GM23338 (cell line): Measurements from ENCODE around the gene NHLRC3. TPM values are rescaled to one million over a fixed set of nuclear protein-coding genes. Genes with fewer than 3 reads are reported as not detected.

ENCODE experiments used
- ATAC-seq: fragments of 200-7000 bp; cut with Tn5 transposase; 3 replicates; pipeline ENCODE4 v1.9.1; 2020
- DNase-seq: peaks from one replicate; pipeline ENCODE4 v3.0.0-alpha.2; 2015; ENCODE audit warnings: low spot score
- H2AFZ ChIP-seq: fragments of 200-600 bp; sonication (generic); 2 replicates; pipeline ENCODE4 v1.8.0; 2016; ENCODE audit warnings: antibody characterized with exemption, mild to moderate bottlenecking, moderate library complexity
- H3F3A ChIP-seq: fragments of 200-600 bp; sonication (generic); replicated peaks from 2 replicates; pipeline ENCODE4 v1.8.0; 2017; ENCODE audit warnings: antibody characterized with exemption, mixed run types, low read depth
- H3K27ac ChIP-seq: fragments of 200-600 bp; sonication (generic); 2 replicates; pipeline ENCODE4 v1.6.1; 2016; ENCODE audit warnings: low read depth
- H3K27me3 ChIP-seq: fragments of 200-600 bp; sonication (generic); 2 replicates; pipeline ENCODE4 v1.8.0; 2016; ENCODE audit warnings: mild to moderate bottlenecking, mixed run types, moderate library complexity; ENCODE audit not compliant: insufficient read depth
- H3K36me3 ChIP-seq: fragments of 200-600 bp; sonication (generic); 2 replicates; pipeline ENCODE4 v1.8.0; 2016; ENCODE audit warnings: mild to moderate bottlenecking; ENCODE audit not compliant: insufficient read depth
- H3K4me1 ChIP-seq: fragments of 200-600 bp; sonication (generic); 2 replicates; pipeline ENCODE4 v1.8.0; 2016; ENCODE audit warnings: mild to moderate bottlenecking, moderate library complexity; ENCODE audit not compliant: insufficient read depth
- H3K4me2 ChIP-seq: fragments of 200-600 bp; sonication (generic); 2 replicates; pipeline ENCODE4 v1.7.1; 2017; ENCODE audit warnings: mixed run types
- H3K4me3 ChIP-seq: fragments of 200-600 bp; sonication (generic); 2 replicates; pipeline ENCODE4 v1.6.1; 2016; ENCODE audit warnings: mixed run types
- H3K79me2 ChIP-seq: fragments of 200-600 bp; sonication (generic); replicated peaks from 2 replicates; pipeline ENCODE4 v1.8.0; 2017; ENCODE audit warnings: mild to moderate bottlenecking; ENCODE audit not compliant: insufficient read depth
- H3K9me2 ChIP-seq: fragments of 200-600 bp; sonication (generic); 2 replicates; pipeline ENCODE4 v1.8.0; 2017; ENCODE audit not compliant: insufficient read depth
- H4K20me1 ChIP-seq: fragments of 200-600 bp; sonication (generic); replicated peaks from 2 replicates; pipeline ENCODE4 v1.8.0; 2017; ENCODE audit warnings: mild to moderate bottlenecking; ENCODE audit not compliant: insufficient read depth
- H3K27ac Mint-ChIP-seq: 2 replicates; pipeline ENCODE4 v1.8.0; 2020; ENCODE audit warnings: inconsistent platforms, mild to moderate bottlenecking, moderate library complexity, mixed read lengths
- H3K27me3 Mint-ChIP-seq: 3 replicates; pipeline ENCODE4 v1.8.0; 2022; ENCODE audit warnings: low read depth, mild to moderate bottlenecking, moderate library complexity, mixed read lengths, inconsistent platforms; ENCODE audit not compliant: insufficient read depth, poor library complexity
- H3K36me3 Mint-ChIP-seq: 3 replicates; pipeline ENCODE4 v1.8.0; 2021; ENCODE audit warnings: low read depth, mild to moderate bottlenecking, inconsistent platforms, moderate library complexity, mixed read lengths
- H3K4me1 Mint-ChIP-seq: 3 replicates; pipeline ENCODE4 v1.8.0; 2020; ENCODE audit warnings: mild to moderate bottlenecking, inconsistent platforms, mixed read lengths
- H3K4me3 Mint-ChIP-seq: 3 replicates; pipeline ENCODE4 v1.8.0; 2021; ENCODE audit warnings: moderate library complexity, mild to moderate bottlenecking, inconsistent platforms, mixed read lengths
- H3K9me3 Mint-ChIP-seq: 3 replicates; pipeline ENCODE4 v1.8.0; 2020; ENCODE audit warnings: moderate library complexity, mild to moderate bottlenecking, inconsistent platforms, mixed read lengths
- CREB1 ChIP-seq: fragments of 250-450 bp; sonication (Bioruptor Pico); IDR thresholded peaks from 2 replicates; pipeline ENCODE4 v1.5.0; 2020; ENCODE audit warnings: low read depth, mild to moderate bottlenecking, moderate library complexity
- NANOG ChIP-seq: IDR thresholded peaks from 2 replicates; pipeline ENCODE4 v1.6.1; 2016; ENCODE audit warnings: antibody characterized with exemption, borderline replicate concordance
- polyA plus RNA-seq: library from polyadenylated mRNA; unstranded; fragments of >200 nt; fragmentation: Nextera tagmentation; extraction: Ambion mirVana; gene quantifications from 2 replicates; pipeline ENCODE4 v1.2.1, GENCODE V29; 2016
- total RNA-seq: library from RNA; depleted of rRNA; stranded (reverse); fragments of >200 nt; shearing (Covaris generic); gene quantifications from 2 replicates; pipeline ENCODE4 v1.2.3, GENCODE V29; 2014
- TF ChIP-seq, protein P1 (sequence below): IDR thresholded peaks from 2 replicates; pipeline ENCODE4 v1.6.1; 2016; ENCODE audit warnings: antibody characterized with exemption
- TF ChIP-seq, protein P2 (sequence below), 2 experiments: fragments of 200-600 bp in 1 of 2; sonication (generic) in 1 of 2; conservative IDR thresholded peaks; 2 replicates each; pipeline versions ENCODE4 v1.5.1 to v1.6.1; 2016 to 2017; ENCODE audit warnings: antibody characterized with exemption in 2 of 2, low read depth in 2 of 2, mild to moderate bottlenecking in 2 of 2, moderate library complexity in 1 of 2
- TF ChIP-seq, protein P3 (sequence below): fragments of 250-450 bp; sonication (Bioruptor Pico); IDR thresholded peaks from 2 replicates; pipeline ENCODE4 v1.5.0; 2020; ENCODE audit warnings: mild to moderate bottlenecking, moderate library complexity
- TF ChIP-seq, protein P4 (sequence below): IDR thresholded peaks from one replicate; pipeline ENCODE4 v1.6.1; 2018; ENCODE audit warnings: antibody characterized with exemption; ENCODE audit not compliant: unreplicated experiment

Gene NHLRC3
- total and polyA plus RNA-seq, 2 experiments from 2014 or later = 11.8 to 15.6 TPM

DNA sequence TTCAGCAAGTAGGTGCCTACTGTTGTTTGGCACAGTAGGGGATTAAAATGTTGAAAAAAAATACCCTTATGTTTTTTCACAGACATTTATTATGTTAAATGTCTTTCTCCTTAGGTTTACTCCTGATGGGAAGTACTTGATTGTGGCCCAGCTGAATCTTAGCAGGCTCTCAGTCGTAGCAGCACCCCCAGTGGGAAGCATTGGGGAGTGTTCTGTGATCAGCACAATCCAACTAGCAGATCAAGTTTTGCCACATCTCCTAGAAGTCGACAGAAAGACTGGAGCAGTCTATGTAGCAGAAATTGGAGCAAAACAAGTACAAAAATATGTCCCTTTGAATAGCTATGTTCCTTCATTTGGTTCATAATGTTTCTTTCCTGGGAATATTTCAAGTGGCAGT, 9.3 kb downstream of the NHLRC3 start:
- Mint-ChIP-seq H3K4me3 (peak overlapping the region; percentile 18; the same call in 1 of the 3 replicates), H3K27ac (peak overlapping the region; percentile 67; the same call in 1 of the 2 replicates), H3K9me3 (no peaks in the 10 kb centered on the region), H3K4me1 (peaks cover 34% of the 10 kb centered on the region), H3K36me3 (peaks cover 8% of the 10 kb centered on the region; the same call in 2 of the 3 replicates), H3K27me3 (no peaks in the 10 kb centered on the region)
- Histone ChIP-seq H3K4me1 (peaks cover 17% of the 10 kb centered on the region), H3K27ac (no peak overlapping the region), H3K79me2 (no peaks in the 10 kb centered on the region), H2AFZ (no peak overlapping the region), H3K4me2 (no peak overlapping the region), H3K27me3 (no peaks in the 10 kb centered on the region), H4K20me1 (no peaks in the 10 kb centered on the region), H3F3A (no peaks in the 10 kb centered on the region), H3K9me2 (no peaks in the 10 kb centered on the region), H3K4me3 (no peak overlapping the region), H3K36me3 (no peaks in the 10 kb centered on the region)
- peak; percentile 99 for ATAC-seq
- peak; percentile 80 for DNase-seq
- TF ChIP-seq, protein P1, sequence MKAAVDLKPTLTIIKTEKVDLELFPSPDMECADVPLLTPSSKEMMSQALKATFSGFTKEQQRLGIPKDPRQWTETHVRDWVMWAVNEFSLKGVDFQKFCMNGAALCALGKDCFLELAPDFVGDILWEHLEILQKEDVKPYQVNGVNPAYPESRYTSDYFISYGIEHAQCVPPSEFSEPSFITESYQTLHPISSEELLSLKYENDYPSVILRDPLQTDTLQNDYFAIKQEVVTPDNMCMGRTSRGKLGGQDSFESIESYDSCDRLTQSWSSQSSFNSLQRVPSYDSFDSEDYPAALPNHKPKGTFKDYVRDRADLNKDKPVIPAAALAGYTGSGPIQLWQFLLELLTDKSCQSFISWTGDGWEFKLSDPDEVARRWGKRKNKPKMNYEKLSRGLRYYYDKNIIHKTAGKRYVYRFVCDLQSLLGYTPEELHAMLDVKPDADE = no peak
- TF ChIP-seq NANOG = no peak
- TF ChIP-seq, protein P2, sequence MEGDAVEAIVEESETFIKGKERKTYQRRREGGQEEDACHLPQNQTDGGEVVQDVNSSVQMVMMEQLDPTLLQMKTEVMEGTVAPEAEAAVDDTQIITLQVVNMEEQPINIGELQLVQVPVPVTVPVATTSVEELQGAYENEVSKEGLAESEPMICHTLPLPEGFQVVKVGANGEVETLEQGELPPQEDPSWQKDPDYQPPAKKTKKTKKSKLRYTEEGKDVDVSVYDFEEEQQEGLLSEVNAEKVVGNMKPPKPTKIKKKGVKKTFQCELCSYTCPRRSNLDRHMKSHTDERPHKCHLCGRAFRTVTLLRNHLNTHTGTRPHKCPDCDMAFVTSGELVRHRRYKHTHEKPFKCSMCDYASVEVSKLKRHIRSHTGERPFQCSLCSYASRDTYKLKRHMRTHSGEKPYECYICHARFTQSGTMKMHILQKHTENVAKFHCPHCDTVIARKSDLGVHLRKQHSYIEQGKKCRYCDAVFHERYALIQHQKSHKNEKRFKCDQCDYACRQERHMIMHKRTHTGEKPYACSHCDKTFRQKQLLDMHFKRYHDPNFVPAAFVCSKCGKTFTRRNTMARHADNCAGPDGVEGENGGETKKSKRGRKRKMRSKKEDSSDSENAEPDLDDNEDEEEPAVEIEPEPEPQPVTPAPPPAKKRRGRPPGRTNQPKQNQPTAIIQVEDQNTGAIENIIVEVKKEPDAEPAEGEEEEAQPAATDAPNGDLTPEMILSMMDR (conservative IDR thresholded peaks at IDR 0.05; ENCODE audit: low read depth in 2 of 2) = peak; percentile 50 to 51; a peak in 3 of 4 replicates

DNA sequence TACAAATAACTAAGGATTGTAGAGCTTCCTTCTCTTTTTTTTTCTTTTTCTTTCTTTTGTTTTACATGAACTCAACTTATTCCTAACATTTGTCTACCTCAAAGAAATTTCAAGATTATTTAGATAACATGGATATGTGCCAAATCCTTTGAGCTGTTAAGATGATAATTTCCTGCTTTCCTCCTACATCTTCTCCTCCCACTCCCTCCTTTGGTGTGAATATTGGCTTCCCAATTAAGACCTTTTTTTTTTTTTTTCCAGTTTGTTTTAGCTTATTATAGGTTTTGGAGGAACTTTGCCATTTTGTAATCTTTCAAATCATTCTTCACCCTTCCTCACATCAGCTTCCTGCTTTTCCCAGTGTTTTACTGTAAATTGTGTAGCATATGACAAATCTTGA, 10.6 kb downstream of the NHLRC3 start:
- Histone ChIP-seq H3K79me2 (no peaks in the 10 kb centered on the region), H3K4me2 (no peak overlapping the region), H2AFZ (no peak overlapping the region), H4K20me1 (no peaks in the 10 kb centered on the region), H3K27ac (no peak overlapping the region), H3F3A (no peaks in the 10 kb centered on the region), H3K4me3 (no peak overlapping the region), H3K36me3 (no peaks in the 10 kb centered on the region), H3K4me1 (peaks cover 24% of the 10 kb centered on the region), H3K9me2 (no peaks in the 10 kb centered on the region), H3K27me3 (no peaks in the 10 kb centered on the region)
- Mint-ChIP-seq H3K4me3 (no peak overlapping the region), H3K4me1 (peaks cover 42% of the 10 kb centered on the region), H3K36me3 (peaks cover 6% of the 10 kb centered on the region; the same call in 2 of the 3 replicates), H3K27ac (no peak overlapping the region), H3K27me3 (no peaks in the 10 kb centered on the region), H3K9me3 (no peaks in the 10 kb centered on the region)
- DNase-seq = no peak
- no peak for ATAC-seq
- TF ChIP-seq, protein P3, sequence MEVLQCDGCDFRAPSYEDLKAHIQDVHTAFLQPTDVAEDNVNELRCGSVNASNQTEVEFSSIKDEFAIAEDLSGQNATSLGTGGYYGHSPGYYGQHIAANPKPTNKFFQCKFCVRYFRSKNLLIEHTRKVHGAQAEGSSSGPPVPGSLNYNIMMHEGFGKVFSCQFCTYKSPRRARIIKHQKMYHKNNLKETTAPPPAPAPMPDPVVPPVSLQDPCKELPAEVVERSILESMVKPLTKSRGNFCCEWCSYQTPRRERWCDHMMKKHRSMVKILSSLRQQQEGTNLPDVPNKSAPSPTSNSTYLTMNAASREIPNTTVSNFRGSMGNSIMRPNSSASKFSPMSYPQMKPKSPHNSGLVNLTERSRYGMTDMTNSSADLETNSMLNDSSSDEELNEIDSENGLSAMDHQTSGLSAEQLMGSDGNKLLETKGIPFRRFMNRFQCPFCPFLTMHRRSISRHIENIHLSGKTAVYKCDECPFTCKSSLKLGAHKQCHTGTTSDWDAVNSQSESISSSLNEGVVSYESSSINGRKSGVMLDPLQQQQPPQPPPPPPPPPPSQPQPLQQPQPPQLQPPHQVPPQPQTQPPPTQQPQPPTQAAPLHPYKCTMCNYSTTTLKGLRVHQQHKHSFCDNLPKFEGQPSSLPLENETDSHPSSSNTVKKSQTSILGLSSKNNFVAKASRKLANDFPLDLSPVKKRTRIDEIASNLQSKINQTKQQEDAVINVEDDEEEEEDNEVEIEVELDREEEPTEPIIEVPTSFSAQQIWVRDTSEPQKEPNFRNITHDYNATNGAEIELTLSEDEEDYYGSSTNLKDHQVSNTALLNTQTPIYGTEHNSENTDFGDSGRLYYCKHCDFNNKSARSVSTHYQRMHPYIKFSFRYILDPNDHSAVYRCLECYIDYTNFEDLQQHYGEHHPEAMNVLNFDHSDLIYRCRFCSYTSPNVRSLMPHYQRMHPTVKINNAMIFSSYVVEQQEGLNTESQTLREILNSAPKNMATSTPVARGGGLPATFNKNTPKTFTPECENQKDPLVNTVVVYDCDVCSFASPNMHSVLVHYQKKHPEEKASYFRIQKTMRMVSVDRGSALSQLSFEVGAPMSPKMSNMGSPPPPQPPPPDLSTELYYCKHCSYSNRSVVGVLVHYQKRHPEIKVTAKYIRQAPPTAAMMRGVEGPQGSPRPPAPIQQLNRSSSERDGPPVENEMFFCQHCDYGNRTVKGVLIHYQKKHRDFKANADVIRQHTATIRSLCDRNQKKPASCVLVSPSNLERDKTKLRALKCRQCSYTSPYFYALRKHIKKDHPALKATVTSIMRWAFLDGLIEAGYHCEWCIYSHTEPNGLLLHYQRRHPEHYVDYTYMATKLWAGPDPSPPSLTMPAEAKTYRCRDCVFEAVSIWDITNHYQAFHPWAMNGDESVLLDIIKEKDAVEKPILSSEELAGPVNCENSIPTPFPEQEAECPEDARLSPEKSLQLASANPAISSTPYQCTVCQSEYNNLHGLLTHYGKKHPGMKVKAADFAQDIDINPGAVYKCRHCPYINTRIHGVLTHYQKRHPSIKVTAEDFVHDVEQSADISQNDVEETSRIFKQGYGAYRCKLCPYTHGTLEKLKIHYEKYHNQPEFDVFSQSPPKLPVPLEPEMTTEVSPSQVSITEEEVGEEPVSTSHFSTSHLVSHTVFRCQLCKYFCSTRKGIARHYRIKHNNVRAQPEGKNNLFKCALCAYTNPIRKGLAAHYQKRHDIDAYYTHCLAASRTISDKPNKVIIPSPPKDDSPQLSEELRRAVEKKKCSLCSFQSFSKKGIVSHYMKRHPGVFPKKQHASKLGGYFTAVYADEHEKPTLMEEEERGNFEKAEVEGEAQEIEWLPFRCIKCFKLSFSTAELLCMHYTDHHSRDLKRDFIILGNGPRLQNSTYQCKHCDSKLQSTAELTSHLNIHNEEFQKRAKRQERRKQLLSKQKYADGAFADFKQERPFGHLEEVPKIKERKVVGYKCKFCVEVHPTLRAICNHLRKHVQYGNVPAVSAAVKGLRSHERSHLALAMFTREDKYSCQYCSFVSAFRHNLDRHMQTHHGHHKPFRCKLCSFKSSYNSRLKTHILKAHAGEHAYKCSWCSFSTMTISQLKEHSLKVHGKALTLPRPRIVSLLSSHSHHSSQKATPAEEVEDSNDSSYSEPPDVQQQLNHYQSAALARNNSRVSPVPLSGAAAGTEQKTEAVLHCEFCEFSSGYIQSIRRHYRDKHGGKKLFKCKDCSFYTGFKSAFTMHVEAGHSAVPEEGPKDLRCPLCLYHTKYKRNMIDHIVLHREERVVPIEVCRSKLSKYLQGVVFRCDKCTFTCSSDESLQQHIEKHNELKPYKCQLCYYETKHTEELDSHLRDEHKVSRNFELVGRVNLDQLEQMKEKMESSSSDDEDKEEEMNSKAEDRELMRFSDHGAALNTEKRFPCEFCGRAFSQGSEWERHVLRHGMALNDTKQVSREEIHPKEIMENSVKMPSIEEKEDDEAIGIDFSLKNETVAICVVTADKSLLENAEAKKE (CRISPR knock-in tag) = no peak
- TF ChIP-seq, protein P4, sequence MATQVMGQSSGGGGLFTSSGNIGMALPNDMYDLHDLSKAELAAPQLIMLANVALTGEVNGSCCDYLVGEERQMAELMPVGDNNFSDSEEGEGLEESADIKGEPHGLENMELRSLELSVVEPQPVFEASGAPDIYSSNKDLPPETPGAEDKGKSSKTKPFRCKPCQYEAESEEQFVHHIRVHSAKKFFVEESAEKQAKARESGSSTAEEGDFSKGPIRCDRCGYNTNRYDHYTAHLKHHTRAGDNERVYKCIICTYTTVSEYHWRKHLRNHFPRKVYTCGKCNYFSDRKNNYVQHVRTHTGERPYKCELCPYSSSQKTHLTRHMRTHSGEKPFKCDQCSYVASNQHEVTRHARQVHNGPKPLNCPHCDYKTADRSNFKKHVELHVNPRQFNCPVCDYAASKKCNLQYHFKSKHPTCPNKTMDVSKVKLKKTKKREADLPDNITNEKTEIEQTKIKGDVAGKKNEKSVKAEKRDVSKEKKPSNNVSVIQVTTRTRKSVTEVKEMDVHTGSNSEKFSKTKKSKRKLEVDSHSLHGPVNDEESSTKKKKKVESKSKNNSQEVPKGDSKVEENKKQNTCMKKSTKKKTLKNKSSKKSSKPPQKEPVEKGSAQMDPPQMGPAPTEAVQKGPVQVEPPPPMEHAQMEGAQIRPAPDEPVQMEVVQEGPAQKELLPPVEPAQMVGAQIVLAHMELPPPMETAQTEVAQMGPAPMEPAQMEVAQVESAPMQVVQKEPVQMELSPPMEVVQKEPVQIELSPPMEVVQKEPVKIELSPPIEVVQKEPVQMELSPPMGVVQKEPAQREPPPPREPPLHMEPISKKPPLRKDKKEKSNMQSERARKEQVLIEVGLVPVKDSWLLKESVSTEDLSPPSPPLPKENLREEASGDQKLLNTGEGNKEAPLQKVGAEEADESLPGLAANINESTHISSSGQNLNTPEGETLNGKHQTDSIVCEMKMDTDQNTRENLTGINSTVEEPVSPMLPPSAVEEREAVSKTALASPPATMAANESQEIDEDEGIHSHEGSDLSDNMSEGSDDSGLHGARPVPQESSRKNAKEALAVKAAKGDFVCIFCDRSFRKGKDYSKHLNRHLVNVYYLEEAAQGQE = no peak
- TF ChIP-seq CREB1 (CRISPR knock-in tag) = no peak
- TF ChIP-seq, protein P2 (conservative IDR thresholded peaks at IDR 0.05; ENCODE audit: low read depth in 2 of 2) = no peak
